IPS-18c (cell line): ENCODE measurements around the gene KDELR3.

Source experiments
- H3K4me3 ChIP-seq: 2 replicates; pipeline ENCODE4 v1.7.0; 2013; ENCODE audit warnings: low read depth, mild to moderate bottlenecking, low read length, moderate library complexity; ENCODE audit not compliant: insufficient read depth
- H3K9me3 ChIP-seq: one replicate; pipeline ENCODE4 v1.6.1; 2013; ENCODE audit warnings: mild to moderate bottlenecking, low read length, moderate library complexity; ENCODE audit not compliant: control insufficient read depth, insufficient read depth

Gene KDELR3

GRCh38 chr22:38523479-38523878 lies 55.6 kb downstream of the KDELR3 start:
- Histone ChIP-seq H3K9me3 (no peaks in the 10 kb centered on the region), H3K4me3 (no peak overlapping the region)

- Histone ChIP-seq H3K4me3 (no peak overlapping the region), H3K9me3 (no peaks in the 10 kb centered on the region)
Observed at GRCh38 chr22:38524429-38524828, 56.5 kb downstream of the KDELR3 start.

- Histone ChIP-seq H3K4me3 (no peak overlapping the region), H3K9me3 (no peaks in the 10 kb centered on the region)
Observed at GRCh38 chr22:38531251-38531938, 63.5 kb downstream of the KDELR3 start.
